Measurements from ENCODE around the gene CEP120. TPM values are rescaled to one million over a fixed set of nuclear protein-coding genes. Genes with fewer than 3 reads are reported as not detected.

The CEP120 gene
- total RNA-seq, 1 donor from 2014 or later: 14.4 TPM

DNA sequence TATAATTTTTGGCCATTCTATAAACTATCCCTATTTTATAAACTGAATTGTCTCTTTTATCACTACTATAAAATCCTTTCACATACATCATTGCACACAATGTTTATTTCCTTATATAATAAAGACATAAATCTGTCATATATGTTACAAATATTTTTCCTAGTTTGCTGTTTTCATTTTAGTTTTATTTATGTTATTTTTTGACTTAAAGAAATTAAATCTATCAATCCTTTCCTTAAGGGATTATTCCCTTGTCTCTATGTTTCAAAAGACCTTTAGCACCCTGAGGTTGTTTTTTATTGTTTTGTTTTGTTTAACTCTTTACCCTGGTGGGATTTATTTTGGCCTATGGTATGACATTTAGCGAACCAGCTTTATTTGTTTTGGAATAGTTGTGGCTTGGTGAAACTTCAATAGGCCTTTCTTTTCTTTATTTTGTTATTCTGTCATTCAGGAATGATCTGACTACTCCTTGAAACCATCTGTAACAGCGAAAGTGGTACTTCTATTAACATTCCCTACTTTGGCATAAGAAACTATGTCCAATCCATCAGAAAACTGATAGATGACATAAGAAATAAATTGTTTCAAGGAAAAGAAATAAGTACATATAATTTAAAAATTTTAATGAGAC, 125.9 kb downstream of the CEP120 start:
- no peak for DNase-seq (ENCODE audit: low read depth)
- TF ChIP-seq, protein P1, sequence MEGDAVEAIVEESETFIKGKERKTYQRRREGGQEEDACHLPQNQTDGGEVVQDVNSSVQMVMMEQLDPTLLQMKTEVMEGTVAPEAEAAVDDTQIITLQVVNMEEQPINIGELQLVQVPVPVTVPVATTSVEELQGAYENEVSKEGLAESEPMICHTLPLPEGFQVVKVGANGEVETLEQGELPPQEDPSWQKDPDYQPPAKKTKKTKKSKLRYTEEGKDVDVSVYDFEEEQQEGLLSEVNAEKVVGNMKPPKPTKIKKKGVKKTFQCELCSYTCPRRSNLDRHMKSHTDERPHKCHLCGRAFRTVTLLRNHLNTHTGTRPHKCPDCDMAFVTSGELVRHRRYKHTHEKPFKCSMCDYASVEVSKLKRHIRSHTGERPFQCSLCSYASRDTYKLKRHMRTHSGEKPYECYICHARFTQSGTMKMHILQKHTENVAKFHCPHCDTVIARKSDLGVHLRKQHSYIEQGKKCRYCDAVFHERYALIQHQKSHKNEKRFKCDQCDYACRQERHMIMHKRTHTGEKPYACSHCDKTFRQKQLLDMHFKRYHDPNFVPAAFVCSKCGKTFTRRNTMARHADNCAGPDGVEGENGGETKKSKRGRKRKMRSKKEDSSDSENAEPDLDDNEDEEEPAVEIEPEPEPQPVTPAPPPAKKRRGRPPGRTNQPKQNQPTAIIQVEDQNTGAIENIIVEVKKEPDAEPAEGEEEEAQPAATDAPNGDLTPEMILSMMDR (conservative IDR thresholded peaks at IDR 0.05; ENCODE audit: low read depth, low read length): no peak
- H3K4me3 ChIP-seq (ENCODE audit: low read depth, low read length): no peak overlapping the region

Other genes starting within 250 kb of the CEP120 start
- 25.5 and 29.8 TPM in 2 replicates for gene CSNK1G3, start 88.8 kb upstream of the CEP120 start, total RNA-seq